GM13977 (cell line): ENCODE measurements around the gene PATL2.

Experiments
- DNase-seq: peaks from one replicate; pipeline ENCODE4 v3.0.0; 2012; ENCODE audit warnings: low spot score
- in situ Hi-C: fragments of 300-500 bp; cut with MboI; formaldehyde crosslinking; loops from one replicate; pipeline ENCODE4 v1.12.0; 2022; ENCODE audit warnings: low sequenced_read_pairs, low pct_unique_long_range_greater_than_20kb, mixed read lengths, inconsistent platforms; ENCODE audit not compliant: unreplicated experiment
- TF ChIP-seq, protein P1 (sequence below): IDR thresholded peaks from 2 replicates; pipeline ENCODE4 v1.5.1; 2012; ENCODE audit warnings: mild to moderate bottlenecking, control low read depth; ENCODE audit not compliant: insufficient read depth; ENCODE audit errors: extremely low read depth, missing control alignments

PATL2 gene

GRCh38 chr15:44657378-44657777 lies 53.7 kb downstream of the PATL2 start:
- TF ChIP-seq, protein P1, sequence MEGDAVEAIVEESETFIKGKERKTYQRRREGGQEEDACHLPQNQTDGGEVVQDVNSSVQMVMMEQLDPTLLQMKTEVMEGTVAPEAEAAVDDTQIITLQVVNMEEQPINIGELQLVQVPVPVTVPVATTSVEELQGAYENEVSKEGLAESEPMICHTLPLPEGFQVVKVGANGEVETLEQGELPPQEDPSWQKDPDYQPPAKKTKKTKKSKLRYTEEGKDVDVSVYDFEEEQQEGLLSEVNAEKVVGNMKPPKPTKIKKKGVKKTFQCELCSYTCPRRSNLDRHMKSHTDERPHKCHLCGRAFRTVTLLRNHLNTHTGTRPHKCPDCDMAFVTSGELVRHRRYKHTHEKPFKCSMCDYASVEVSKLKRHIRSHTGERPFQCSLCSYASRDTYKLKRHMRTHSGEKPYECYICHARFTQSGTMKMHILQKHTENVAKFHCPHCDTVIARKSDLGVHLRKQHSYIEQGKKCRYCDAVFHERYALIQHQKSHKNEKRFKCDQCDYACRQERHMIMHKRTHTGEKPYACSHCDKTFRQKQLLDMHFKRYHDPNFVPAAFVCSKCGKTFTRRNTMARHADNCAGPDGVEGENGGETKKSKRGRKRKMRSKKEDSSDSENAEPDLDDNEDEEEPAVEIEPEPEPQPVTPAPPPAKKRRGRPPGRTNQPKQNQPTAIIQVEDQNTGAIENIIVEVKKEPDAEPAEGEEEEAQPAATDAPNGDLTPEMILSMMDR, result no peak
- no peak for DNase-seq
- in situ Hi-C loops, result no loop called here

DNA sequence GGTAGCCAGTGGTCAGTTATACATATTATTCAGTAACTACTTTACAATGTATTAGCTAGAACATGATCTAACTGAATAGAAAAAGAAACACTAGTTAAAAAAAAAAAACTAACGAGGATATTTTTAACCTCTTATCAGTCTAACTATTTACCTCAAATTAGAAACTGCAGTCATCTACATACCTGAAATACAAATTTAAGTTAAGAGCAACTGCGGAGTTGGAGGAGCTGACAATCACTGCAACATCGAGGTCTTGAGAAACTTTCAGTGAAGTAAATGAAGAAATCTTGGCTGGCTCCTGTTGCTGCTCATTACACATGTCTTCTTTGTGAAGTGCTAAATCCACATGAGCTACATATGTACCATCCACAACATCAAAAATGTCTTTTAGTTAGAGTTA lies 54.2 kb downstream of the PATL2 start:
- in situ Hi-C loops, result no loop called here
- TF ChIP-seq, protein P1, result no peak
- DNase-seq, result no peak

GRCh38 chr15:44656298-44656697 lies 54.8 kb downstream of the PATL2 start:
- TF ChIP-seq, protein P1, result no peak
- DNase-seq, result no peak
- in situ Hi-C loops, result no loop called here

- no peak for DNase-seq
- TF ChIP-seq, protein P1, result no peak
- in situ Hi-C loops, result no loop called here
These were observed 56.3 kb downstream of the PATL2 start for GRCh38 chr15:44654858-44655257.

DNA sequence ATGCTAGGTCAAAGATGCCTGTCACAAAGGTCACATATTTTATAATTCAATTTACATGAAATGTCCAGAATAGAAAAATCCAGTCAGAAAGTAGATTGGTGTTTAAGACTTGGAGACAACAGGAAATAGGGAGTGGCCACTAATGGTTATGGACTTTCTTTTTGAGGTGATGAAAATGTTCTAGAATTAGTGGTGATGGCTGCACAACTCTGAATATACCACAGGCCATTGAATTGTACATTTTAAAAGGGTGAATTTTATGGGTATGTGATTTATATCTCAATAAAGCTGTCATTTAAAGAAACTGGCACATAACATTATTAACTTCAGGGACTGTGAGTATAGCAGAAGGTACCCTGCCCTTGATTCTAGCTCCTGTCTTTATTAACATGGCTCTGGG lies 63.5 kb downstream of the PATL2 start:
- no peak for DNase-seq
- in situ Hi-C loops, result no loop called here
- TF ChIP-seq, protein P1, result no peak

GRCh38 chr15:44647036-44647435 lies 64.1 kb downstream of the PATL2 start:
- TF ChIP-seq, protein P1, result no peak
- in situ Hi-C loops, result no loop called here
- DNase-seq, result no peak

- in situ Hi-C loops, result no loop called here
These were observed 64.7 kb downstream of the PATL2 start for GRCh38 chr15:44646460-44646859.

More at GRCh38 chr15:44646460-44646859, 64.7 kb downstream of the PATL2 start:
- TF ChIP-seq, protein P1, result no peak
- DNase-seq, result no peak
